Spleen (tissue), 7 donors: ENCODE data around the gene BEND5.

Experiments
- POLR2A ChIP-seq, 3 donors: fragments of 450-650 bp; IDR thresholded peaks; one replicate each; pipeline ENCODE4 v1.5.1; 2017; ENCODE audit warnings: antibody characterized with exemption in 3 of 3, mild to moderate bottlenecking in 1 of 3
- POLR2AphosphoS5 ChIP-seq, 3 donors: sonication (generic); formaldehyde crosslinking; IDR thresholded peaks; one replicate each; pipeline ENCODE4 v1.5.1; 2017; ENCODE audit warnings: antibody characterized with exemption in 3 of 3
- TF ChIP-seq, protein P1 (sequence below), 11 experiments: fragments of 200-600 bp in 7 of 11; fragments of 450-650 bp in 4 of 11; sonication (generic) in 4 of 11; IDR thresholded peaks in 8 of 11; conservative IDR thresholded peaks in 3 of 11; 1 replicate in 7 of 11; 2 replicates in 4 of 11; pipeline versions ENCODE4 v1.4.0 to v1.8.0; 2016 to 2021; ENCODE audit warnings: antibody characterized with exemption in 11 of 11, inconsistent platforms in 4 of 11, mild to moderate bottlenecking in 1 of 11
- donor health status: DM: no; HTN: no; CAD: no; lungs with moderate emphysema.
- donor health status: DM: no; HTN: no; CAD: no.
- donor health status: DM: no; HTN: no; CAD: no.

DNA sequence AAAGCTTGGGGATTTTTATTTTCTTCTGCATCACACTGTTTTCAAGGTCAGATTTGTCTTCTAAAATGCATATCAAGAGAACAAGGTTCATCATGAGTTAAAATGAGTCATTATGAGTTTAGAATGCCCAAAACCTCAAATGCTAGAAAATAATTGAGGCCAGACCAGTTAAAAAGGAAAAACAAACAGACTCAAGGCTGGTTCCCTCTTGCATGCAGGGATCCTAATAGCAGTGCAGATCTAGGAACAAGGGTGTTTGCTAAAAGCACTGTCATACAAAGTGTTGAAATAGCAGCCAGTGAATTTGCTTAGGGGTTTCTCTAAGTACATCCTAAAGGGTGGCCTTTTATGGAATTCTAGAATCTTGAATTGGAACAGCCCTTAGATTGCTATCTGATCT is 15.3 kb downstream of the BEND5 start:
- TF ChIP-seq, protein P1, sequence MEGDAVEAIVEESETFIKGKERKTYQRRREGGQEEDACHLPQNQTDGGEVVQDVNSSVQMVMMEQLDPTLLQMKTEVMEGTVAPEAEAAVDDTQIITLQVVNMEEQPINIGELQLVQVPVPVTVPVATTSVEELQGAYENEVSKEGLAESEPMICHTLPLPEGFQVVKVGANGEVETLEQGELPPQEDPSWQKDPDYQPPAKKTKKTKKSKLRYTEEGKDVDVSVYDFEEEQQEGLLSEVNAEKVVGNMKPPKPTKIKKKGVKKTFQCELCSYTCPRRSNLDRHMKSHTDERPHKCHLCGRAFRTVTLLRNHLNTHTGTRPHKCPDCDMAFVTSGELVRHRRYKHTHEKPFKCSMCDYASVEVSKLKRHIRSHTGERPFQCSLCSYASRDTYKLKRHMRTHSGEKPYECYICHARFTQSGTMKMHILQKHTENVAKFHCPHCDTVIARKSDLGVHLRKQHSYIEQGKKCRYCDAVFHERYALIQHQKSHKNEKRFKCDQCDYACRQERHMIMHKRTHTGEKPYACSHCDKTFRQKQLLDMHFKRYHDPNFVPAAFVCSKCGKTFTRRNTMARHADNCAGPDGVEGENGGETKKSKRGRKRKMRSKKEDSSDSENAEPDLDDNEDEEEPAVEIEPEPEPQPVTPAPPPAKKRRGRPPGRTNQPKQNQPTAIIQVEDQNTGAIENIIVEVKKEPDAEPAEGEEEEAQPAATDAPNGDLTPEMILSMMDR (IDR thresholded peaks at IDR 0.05 in 8 of 11, conservative IDR thresholded peaks at IDR 0.05 in 3 of 11) = no peak
- TF ChIP-seq POLR2AphosphoS5 (IDR thresholded peaks at IDR 0.05) (no peak), POLR2A (IDR thresholded peaks at IDR 0.05) (no peak)
